Common myeloid progenitor, CD34-positive (primary cell): ENCODE data around the gene NPAS2.
A peak's percentile ranks its signal among the peaks of the same experiment; 100 is the strongest.

Experiments
- CTCF ChIA-PET: fragments of 350-600 bp; sonication (Branson Sonifier 250); formaldehyde crosslinking; loops from one replicate; lab custom pipeline; 2021; ENCODE audit warnings: antibody characterized with exemption; lab: Charles Lee
- POLR2A ChIA-PET: fragments of 350-600 bp; sonication (Branson Sonifier 250); formaldehyde crosslinking; loops from one replicate; lab custom pipeline; 2021; ENCODE audit warnings: antibody characterized with exemption; lab: Charles Lee
- DNase-seq, 3 donors: peaks; one replicate each; pipeline versions ENCODE4 v3.0.0 to v3.0.0-alpha.2; 2013
- H3K27ac ChIP-seq, 2 experiments: 1 replicate in 1 of 2; 2 replicates in 1 of 2; pipeline ENCODE4 v1.7.0; 2013; ENCODE audit warnings: inconsistent platforms in 2 of 2, low read length in 2 of 2, mild to moderate bottlenecking in 2 of 2, low read depth in 1 of 2, moderate library complexity in 1 of 2; ENCODE audit not compliant: severe bottlenecking in 2 of 2, insufficient read depth in 1 of 2, poor library complexity in 1 of 2
- H3K27me3 ChIP-seq, 5 experiments: replicated peaks in 2 of 5; 1 replicate in 3 of 5; 2 replicates in 2 of 5; pipeline versions ENCODE4 v1.6.1 to v1.7.0; 2013; ENCODE audit warnings: low read length in 4 of 5, mild to moderate bottlenecking in 2 of 5, moderate library complexity in 2 of 5, inconsistent platforms in 1 of 5; ENCODE audit not compliant: insufficient read depth in 5 of 5, control insufficient read depth in 4 of 5
- H3K36me3 ChIP-seq, 4 experiments: 1 replicate in 2 of 4; 2 replicates in 2 of 4; pipeline versions ENCODE4 v1.6.1 to v1.7.0; 2013; ENCODE audit warnings: low read length in 3 of 4, control low read depth in 1 of 4, mild to moderate bottlenecking in 1 of 4; ENCODE audit not compliant: control insufficient read depth in 4 of 4, insufficient read depth in 4 of 4
- H3K4me1 ChIP-seq, 4 experiments: 1 replicate in 3 of 4; 2 replicates in 1 of 4; pipeline versions ENCODE4 v1.6.1 to v1.7.1; 2013; ENCODE audit warnings: low read length in 3 of 4, mild to moderate bottlenecking in 3 of 4, control low read depth in 1 of 4, inconsistent platforms in 1 of 4, moderate library complexity in 1 of 4; ENCODE audit not compliant: control insufficient read depth in 4 of 4, insufficient read depth in 4 of 4; ENCODE audit errors: control extremely low read depth in 1 of 4
- H3K4me3 ChIP-seq, 7 experiments: 1 replicate in 4 of 7; 2 replicates in 3 of 7; pipeline versions ENCODE4 v1.5.1 to v1.7.0; 2013; ENCODE audit warnings: mild to moderate bottlenecking in 7 of 7, low read length in 6 of 7, moderate library complexity in 6 of 7, inconsistent platforms in 2 of 7, low read depth in 2 of 7, control low read depth in 1 of 7; ENCODE audit not compliant: insufficient read depth in 4 of 7, control insufficient read depth in 1 of 7; ENCODE audit errors: extremely low read depth in 1 of 7
- H3K9me3 ChIP-seq, 5 experiments: 1 replicate in 4 of 5; 2 replicates in 1 of 5; pipeline versions ENCODE4 v1.6.1 to v1.7.1; 2013; ENCODE audit warnings: low read length in 4 of 5, mild to moderate bottlenecking in 2 of 5, inconsistent platforms in 1 of 5, low read depth in 1 of 5, moderate library complexity in 1 of 5; ENCODE audit not compliant: control insufficient read depth in 4 of 5, insufficient read depth in 2 of 5; ENCODE audit errors: control extremely low read depth in 1 of 5
- WGBS: methylation state at CpG from one replicate; pipeline ENCODE4 v1.1.5; 2013; ENCODE audit not compliant: insufficient coverage; 5-methylcytosine and 5-hydroxymethylcytosine counted together

NPAS2 gene

DNA sequence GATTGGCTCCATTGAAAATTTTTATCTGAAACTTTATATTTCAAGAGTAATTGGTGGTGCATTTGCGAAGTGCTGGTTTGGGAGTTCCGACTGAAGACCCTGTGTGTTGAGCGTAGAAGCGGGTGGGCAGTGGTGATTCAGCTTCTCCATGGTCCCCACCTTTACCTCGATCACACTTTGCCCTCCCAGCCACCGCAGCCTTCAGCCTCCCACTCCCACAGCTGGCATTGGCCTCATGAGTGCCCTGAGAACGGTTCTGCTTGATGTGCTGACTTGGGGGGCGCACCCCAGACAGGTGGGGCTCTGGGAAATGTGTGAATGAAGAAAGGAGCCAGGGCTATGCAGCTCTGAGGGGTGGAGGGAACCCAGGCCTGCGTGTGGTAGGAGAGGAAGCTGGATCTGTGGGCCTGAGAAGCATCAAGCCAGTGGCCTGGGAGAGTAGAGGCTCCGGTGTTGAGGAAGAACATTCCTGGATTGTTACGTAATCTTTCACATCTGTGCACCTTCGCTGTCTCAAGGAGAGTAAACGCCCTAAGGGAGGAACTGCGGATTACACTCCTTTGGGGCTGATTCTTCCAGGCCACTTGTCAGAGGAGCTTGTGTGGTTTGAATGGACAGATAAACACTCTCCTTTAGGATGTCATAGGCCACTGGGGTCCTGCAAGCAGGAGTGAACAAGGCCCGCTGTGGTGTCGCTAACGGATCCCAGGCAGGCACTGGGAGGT, 83.8 kb downstream of the NPAS2 start:
- 98% methylated on average over 13 of the region's 17 CpGs for WGBS
- H3K4me3 ChIP-seq: no peak overlapping the region
- no peak overlapping the region for H3K27ac ChIP-seq
- ChIA-PET CTCF (interaction anchor here (1.0 kb wide), 1 partner anchor 9 kb away, joined by 3 read pairs; no protein-coding TSS in a partner anchor), POLR2A (no interaction called here)
- DNase-seq: no peak
- H3K27me3 ChIP-seq: peaks cover 0 to 20% (median 0%) of the 10 kb centered on the region in 5 experiments
- H3K36me3 ChIP-seq: no peaks in the 10 kb centered on the region
- no peaks in the 10 kb centered on the region for H3K4me1 ChIP-seq
- peaks cover 0 to 3% (median 0%) of the 10 kb centered on the region in 5 experiments for H3K9me3 ChIP-seq

DNA sequence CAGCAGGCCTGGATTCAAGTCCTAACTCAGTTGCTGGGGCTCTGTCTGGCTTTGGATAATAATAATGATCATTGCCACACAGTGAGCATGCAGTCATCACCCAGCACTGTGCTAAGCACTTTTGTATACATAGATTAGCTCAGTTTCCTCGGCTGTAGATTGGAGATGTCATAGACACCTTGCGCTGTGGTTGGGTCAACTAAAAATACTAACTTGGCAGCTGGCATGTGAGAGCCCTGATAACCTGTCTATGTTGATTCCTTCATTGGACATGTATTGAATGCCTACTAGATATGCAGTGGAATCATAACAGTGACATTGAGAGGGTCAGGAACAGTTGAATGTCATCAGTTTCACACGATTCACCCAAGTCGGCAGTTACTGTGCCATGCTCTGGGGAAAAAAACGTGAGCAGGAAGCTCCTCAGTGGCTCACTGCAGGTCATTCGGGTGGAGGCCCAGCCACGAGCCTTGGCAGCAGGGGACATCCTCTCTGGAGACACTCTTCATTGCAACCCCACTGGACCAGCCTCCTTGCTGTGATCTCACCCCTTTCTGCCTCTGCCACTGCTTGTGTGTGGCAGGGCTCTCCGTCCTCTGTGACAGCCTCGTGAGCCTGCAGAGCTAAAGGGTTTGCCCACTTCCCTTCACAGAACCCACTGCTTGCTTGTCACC, 85.3 kb downstream of the NPAS2 start:
- CTCF ChIA-PET: no interaction called here
- Histone ChIP-seq H3K27ac (no peak overlapping the region), H3K9me3 (peaks cover 0 to 3% (median 0%) of the 10 kb centered on the region in 5 experiments), H3K27me3 (peaks cover 0 to 25% (median 0%) of the 10 kb centered on the region in 5 experiments), H3K4me1 (no peaks in the 10 kb centered on the region), H3K36me3 (no peaks in the 10 kb centered on the region), H3K4me3 (no peak overlapping the region)
- WGBS: 80% methylated on average over 7 of the region's 9 CpGs
- POLR2A ChIA-PET: no interaction called here
- DNase-seq: no peak

DNA sequence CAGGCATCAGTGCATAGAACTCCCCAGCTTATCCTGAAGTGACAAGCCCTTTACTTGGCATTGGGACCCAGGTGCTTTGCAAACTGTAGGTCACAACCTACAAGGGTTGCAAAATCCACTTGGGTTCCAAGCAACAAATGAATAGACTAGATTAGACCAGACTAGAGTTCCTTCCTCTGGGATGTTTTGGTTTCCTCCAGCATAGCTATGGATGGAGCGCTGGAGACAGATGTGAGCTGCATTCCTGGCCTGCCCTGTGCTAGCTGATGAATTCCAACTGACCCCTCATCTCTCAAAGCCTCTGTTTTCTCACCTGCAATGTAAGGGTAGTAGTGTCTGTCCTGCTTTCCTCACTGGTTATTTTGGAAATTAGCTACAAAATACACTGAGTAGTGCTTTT, 86.2 kb downstream of the NPAS2 start:
- Histone ChIP-seq H3K4me3 (no peak overlapping the region), H3K27ac (no peak overlapping the region), H3K36me3 (no peaks in the 10 kb centered on the region), H3K27me3 (peaks cover 0 to 24% (median 0%) of the 10 kb centered on the region in 5 experiments), H3K4me1 (no peaks in the 10 kb centered on the region), H3K9me3 (no peaks in the 10 kb centered on the region)
- CTCF ChIA-PET: no interaction called here
- POLR2A ChIA-PET: no interaction called here
- WGBS: 100% methylated on average over 1 of the region's 1 CpG
- DNase-seq: no peak

DNA sequence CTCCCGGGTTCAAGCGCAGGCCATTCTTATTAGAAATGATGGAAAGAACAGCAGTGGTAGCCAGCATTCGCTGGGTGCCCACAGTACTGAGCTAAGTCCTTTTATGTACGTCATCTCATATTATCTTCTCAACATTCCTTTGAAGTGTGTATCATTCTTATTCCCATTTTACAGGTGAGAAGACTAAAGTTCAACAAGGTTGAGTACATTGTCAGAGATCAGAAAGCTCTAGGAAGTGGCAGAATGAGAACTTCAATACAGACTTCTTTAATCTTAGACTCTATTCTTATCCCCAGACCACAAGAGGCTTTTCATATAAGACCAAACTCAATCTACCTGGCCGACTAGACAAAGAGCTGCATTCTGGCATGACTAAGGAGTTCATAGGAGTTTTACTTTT, 86.7 kb downstream of the NPAS2 start:
- ChIA-PET POLR2A (no interaction called here), CTCF (no interaction called here)
- Histone ChIP-seq H3K27me3 (peaks cover 0 to 19% (median 0%) of the 10 kb centered on the region in 5 experiments), H3K9me3 (no peaks in the 10 kb centered on the region), H3K4me3 (no peak overlapping the region), H3K36me3 (no peaks in the 10 kb centered on the region), H3K27ac (no peak overlapping the region), H3K4me1 (no peaks in the 10 kb centered on the region)
- WGBS: 100% methylated on average over 3 of the region's 5 CpGs
- no peak for DNase-seq

DNA sequence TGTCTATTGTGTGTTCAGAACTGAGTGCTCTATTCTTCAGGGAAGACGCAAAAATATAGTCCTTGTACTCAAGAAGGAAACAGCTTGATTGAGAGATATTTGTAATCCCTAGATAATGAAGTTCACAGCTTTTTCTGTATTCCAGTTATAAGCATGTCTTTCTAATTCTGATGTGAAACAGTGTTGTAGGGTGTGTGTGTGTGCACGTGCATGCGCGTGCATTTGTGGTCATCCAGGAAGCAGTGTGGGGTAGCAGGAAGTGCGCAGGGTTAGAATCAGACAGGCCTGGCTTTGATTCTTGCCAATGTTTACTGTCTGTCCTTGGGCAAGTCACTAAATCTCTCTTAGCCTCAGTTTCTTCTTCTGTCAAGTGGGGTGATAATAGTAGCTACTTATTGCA, 87.9 kb downstream of the NPAS2 start:
- Histone ChIP-seq H3K36me3 (no peaks in the 10 kb centered on the region), H3K4me1 (no peaks in the 10 kb centered on the region), H3K27ac (no peak overlapping the region), H3K27me3 (peaks cover 0 to 18% (median 0%) of the 10 kb centered on the region in 5 experiments), H3K4me3 (no peak overlapping the region), H3K9me3 (no peaks in the 10 kb centered on the region)
- CTCF ChIA-PET: no interaction called here
- POLR2A ChIA-PET: no interaction called here
- peak in 1 of 3 donors; percentile 3 for DNase-seq
- 35% methylated on average over 5 of the region's 5 CpGs for WGBS

DNA sequence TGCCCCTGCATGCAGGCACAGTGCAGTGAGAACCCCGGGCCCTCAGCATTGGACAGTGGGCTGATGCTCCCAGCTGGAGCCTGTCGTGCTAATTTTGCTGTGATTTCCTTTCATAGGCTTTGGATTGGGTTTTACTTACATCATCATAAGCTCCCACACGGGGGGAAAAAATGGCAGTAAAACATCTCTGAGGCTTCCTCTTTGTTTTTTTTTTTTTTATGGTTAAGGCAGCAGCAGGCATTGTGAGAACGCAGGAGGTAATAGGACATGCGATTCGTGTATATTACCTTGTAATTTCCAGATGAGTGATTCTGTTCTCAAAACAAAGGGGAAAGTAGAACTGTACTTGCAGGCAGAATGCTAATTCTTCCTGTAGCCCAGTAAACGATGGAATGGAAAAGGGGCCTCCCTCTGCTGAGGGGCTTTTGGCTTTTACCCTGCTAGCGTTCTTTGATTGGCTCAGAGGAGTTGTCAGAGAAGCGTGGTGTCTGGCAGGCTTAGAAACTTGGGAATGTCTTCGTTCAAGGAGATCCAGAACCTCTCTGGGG, 89.7 kb downstream of the NPAS2 start:
- H3K9me3 ChIP-seq: no peaks in the 10 kb centered on the region
- DNase-seq: no peak
- WGBS: 69% methylated on average over 8 of the region's 10 CpGs
- H3K36me3 ChIP-seq: no peaks in the 10 kb centered on the region
- H3K4me1 ChIP-seq: no peaks in the 10 kb centered on the region
- no peak overlapping the region for H3K27ac ChIP-seq
- CTCF ChIA-PET: interaction anchor here (0.6 to 0.7 kb wide), 2 partner anchors 144 to 196 kb away, joined by 3 to 4 read pairs; no protein-coding TSS in a partner anchor
- H3K4me3 ChIP-seq: no peak overlapping the region
- POLR2A ChIA-PET: no interaction called here
- peaks cover 0 to 14% (median 2%) of the 10 kb centered on the region in 5 experiments for H3K27me3 ChIP-seq

DNA sequence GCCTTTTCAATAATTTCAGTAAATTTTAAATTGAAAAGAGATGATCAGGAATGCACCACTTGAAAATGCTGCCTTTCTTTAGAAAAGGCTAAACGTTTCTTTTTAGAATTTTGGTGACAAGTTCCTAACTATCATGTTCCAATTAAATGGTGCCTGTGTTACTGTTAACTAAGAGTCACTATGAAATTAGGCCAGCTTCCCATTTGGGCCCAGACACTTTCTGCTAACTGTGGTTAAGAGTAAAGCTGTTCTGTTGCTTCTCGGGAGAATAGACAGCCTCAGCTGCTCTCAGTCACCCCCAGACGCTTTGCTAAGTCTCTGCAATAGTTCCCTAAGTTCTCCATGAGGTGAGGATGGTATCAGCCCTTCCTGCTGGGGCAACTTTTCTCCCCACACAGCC, 90.2 kb downstream of the NPAS2 start:
- Histone ChIP-seq H3K4me1 (no peaks in the 10 kb centered on the region), H3K4me3 (no peak overlapping the region), H3K36me3 (no peaks in the 10 kb centered on the region), H3K27me3 (peaks cover 0 to 14% (median 2%) of the 10 kb centered on the region in 5 experiments), H3K27ac (no peak overlapping the region), H3K9me3 (peaks cover 0 to under 1% (median 0%) of the 10 kb centered on the region in 5 experiments)
- ChIA-PET POLR2A (no interaction called here), CTCF (interaction anchor here (0.6 kb wide), 1 partner anchor 196 kb away, joined by 4 read pairs; no protein-coding TSS in a partner anchor)
- DNase-seq: no peak
- WGBS: 86% methylated on average over 3 of the region's 3 CpGs
